Measurements from ENCODE around the gene PDSS2. TPM values are rescaled to one million over a fixed set of nuclear protein-coding genes. Genes with fewer than 3 reads are reported as not detected.
"Not testable (repeated sequence)": the region's sequence is repeated elsewhere in the genome, so short reads cannot be mapped to it uniquely, and the experiment has no call there.

Gene PDSS2
- total RNA-seq, 1 experiment from 2014 or later: 17.8 TPM

DNA sequence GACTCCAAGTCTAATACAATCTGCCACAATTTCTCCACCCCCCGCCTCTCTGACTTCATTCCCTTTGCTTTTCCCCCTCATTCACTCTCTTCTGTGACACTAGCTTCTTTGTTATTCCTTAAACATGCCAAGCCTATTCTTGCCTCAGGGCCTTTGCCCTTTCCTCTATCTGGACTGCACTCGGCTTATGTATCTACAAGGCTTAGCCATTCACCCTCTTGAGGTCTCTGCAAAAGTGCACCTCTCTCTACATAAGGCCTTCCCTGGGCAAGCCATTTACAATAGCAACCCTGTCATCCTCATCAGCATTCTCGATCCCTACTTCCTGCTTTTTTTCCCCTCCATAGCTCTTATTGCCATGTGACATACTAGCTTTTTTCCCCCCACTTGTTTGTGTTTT is 168.9 kb downstream of the PDSS2 start:
- intact Hi-C loops (cut with micrococcal nuclease; ENCODE audit: unreplicated experiment): no loop called here
- H3K79me2 ChIP-seq (ENCODE audit: low read depth): no peaks in the 10 kb centered on the region
- DNase-seq: peak in 1 of 2 experiments; percentile 51
- H3K9me3 ChIP-seq (ENCODE audit: insufficient read depth, low read depth): no peaks in the 10 kb centered on the region
- BruUV-seq (replicated peaks): no TSS peak
- CTCF ChIA-PET: interaction anchor here (0.5 to 0.6 kb wide), 2 partner anchors 13 to 1061 kb away, joined by 4 to 7 read pairs; no protein-coding TSS in a partner anchor
- no peak for TF ChIP-seq EZH2 (IDR thresholded peaks at IDR 0.05; ENCODE audit: low read depth)
- TF ChIP-seq, protein P1, sequence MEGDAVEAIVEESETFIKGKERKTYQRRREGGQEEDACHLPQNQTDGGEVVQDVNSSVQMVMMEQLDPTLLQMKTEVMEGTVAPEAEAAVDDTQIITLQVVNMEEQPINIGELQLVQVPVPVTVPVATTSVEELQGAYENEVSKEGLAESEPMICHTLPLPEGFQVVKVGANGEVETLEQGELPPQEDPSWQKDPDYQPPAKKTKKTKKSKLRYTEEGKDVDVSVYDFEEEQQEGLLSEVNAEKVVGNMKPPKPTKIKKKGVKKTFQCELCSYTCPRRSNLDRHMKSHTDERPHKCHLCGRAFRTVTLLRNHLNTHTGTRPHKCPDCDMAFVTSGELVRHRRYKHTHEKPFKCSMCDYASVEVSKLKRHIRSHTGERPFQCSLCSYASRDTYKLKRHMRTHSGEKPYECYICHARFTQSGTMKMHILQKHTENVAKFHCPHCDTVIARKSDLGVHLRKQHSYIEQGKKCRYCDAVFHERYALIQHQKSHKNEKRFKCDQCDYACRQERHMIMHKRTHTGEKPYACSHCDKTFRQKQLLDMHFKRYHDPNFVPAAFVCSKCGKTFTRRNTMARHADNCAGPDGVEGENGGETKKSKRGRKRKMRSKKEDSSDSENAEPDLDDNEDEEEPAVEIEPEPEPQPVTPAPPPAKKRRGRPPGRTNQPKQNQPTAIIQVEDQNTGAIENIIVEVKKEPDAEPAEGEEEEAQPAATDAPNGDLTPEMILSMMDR (conservative IDR thresholded peaks at IDR 0.05): no peak
- no peaks in the 10 kb centered on the region for H3K9me2 ChIP-seq (ENCODE audit: insufficient read depth)
- H2AFZ ChIP-seq: no peak overlapping the region
- no peak overlapping the region for H3K27ac ChIP-seq
- H3K27me3 ChIP-seq (ENCODE audit: insufficient read depth, low read depth): no peaks in the 10 kb centered on the region
- no peaks in the 10 kb centered on the region for H4K20me1 ChIP-seq (ENCODE audit: insufficient read depth)
- no peaks in the 10 kb centered on the region for H3K36me3 ChIP-seq (ENCODE audit: low read depth)
- no peaks in the 10 kb centered on the region for H3F3A ChIP-seq (ENCODE audit: insufficient read depth, low read depth)
- no peak overlapping the region for H3K4me3 ChIP-seq
- POLR2A ChIA-PET (ENCODE audit: unreplicated experiment): interaction anchor here (0.5 kb wide), 1 partner anchor 1676 kb away, joined by 3 read pairs; no protein-coding TSS in a partner anchor
- H3K4me1 ChIP-seq (replicated peaks; ENCODE audit: insufficient read depth): peaks cover 9% of the 10 kb centered on the region
- no peak overlapping the region; the same call in 1 of the 2 replicates for H3K4me2 ChIP-seq

DNA sequence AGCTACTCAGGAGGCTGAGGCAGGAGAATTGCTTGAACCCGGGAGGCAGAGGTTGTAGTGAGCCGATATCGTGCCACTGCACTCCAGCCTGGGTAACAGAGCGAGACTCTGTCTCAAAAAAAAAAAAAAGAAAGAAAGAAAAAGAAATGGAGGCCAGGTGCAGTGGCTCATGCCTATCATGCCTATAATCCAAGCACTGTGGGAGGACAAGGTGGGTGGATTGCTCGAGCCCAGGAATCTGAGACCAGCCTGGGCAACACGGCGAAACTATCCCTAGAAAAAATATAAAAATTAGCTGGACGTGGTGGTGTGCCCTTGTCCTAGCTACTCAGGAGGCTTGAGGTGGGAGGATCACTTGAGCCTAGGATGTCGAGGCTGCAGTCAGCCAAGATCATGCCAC is 170.1 kb downstream of the PDSS2 start:
- H3K4me2 ChIP-seq; POLR2A ChIA-PET (ENCODE audit: unreplicated experiment); H3K9me2 ChIP-seq (ENCODE audit: insufficient read depth); H3K79me2 ChIP-seq (ENCODE audit: low read depth); H3K4me1 ChIP-seq (replicated peaks; ENCODE audit: insufficient read depth); H2AFZ ChIP-seq; H3K9me3 ChIP-seq (ENCODE audit: insufficient read depth, low read depth); H4K20me1 ChIP-seq (ENCODE audit: insufficient read depth); CTCF ChIA-PET; H3F3A ChIP-seq (ENCODE audit: insufficient read depth, low read depth); H3K4me3 ChIP-seq; intact Hi-C loops (cut with micrococcal nuclease; ENCODE audit: unreplicated experiment); H3K27me3 ChIP-seq (ENCODE audit: insufficient read depth, low read depth); DNase-seq; H3K27ac ChIP-seq; H3K36me3 ChIP-seq (ENCODE audit: low read depth); BruUV-seq (replicated peaks): not testable (repeated sequence)

DNA sequence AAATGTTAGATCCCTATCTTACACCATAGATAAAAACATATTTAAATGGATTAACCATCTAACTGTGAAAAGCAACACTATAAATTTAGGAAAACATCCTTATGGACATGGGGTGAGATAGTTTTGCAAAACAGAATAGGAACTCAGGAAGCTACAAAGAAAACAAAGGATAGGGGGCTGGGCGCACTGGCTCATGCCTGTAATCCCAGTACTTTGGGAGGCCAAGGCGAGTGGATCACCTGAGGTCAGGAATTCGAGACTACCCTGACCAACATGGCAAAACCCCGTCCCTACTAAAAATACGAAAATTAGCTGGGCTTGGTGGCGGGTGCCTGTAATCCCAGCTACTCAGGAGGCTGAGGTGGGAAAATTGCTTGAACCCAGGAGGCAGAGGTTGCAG is 173.7 kb downstream of the PDSS2 start:
- POLR2A ChIA-PET (ENCODE audit: unreplicated experiment); CTCF ChIA-PET; H3F3A ChIP-seq (ENCODE audit: insufficient read depth, low read depth); DNase-seq; H3K4me3 ChIP-seq; H3K79me2 ChIP-seq (ENCODE audit: low read depth); H3K36me3 ChIP-seq (ENCODE audit: low read depth); H3K27ac ChIP-seq; H3K4me2 ChIP-seq; H4K20me1 ChIP-seq (ENCODE audit: insufficient read depth); BruUV-seq (replicated peaks); H3K27me3 ChIP-seq (ENCODE audit: insufficient read depth, low read depth); H3K4me1 ChIP-seq (replicated peaks; ENCODE audit: insufficient read depth); H3K9me2 ChIP-seq (ENCODE audit: insufficient read depth); H2AFZ ChIP-seq; H3K9me3 ChIP-seq (ENCODE audit: insufficient read depth, low read depth); intact Hi-C loops (cut with micrococcal nuclease; ENCODE audit: unreplicated experiment): not testable (repeated sequence)

DNA sequence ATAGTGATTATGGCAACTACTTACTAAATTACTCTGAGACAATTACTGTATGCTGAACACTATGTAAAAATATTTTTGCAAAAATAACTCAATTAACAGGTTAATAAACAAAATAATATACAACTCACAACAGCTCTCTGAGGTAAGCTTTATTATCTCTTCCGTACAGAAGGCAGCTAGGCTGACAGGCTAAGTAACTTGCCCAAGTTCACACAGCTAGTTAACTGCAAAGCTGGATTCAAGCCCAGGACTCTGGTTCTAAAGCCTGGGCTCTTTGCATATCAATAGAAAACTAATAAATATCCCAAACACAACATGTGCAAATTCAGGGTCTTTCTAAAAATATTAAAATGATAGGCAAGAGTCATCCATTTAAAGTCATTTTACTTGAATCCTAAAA is 174.6 kb downstream of the PDSS2 start:
- Histone ChIP-seq H4K20me1 (ENCODE audit: insufficient read depth) (no peaks in the 10 kb centered on the region), H3K36me3 (ENCODE audit: low read depth) (no peaks in the 10 kb centered on the region), H3K9me3 (ENCODE audit: insufficient read depth, low read depth) (no peaks in the 10 kb centered on the region), H3K9me2 (ENCODE audit: insufficient read depth) (no peaks in the 10 kb centered on the region), H2AFZ (no peak overlapping the region), H3K27me3 (ENCODE audit: insufficient read depth, low read depth) (no peaks in the 10 kb centered on the region), H3K4me1 (replicated peaks; ENCODE audit: insufficient read depth) (no peaks in the 10 kb centered on the region), H3K79me2 (ENCODE audit: low read depth) (no peaks in the 10 kb centered on the region), H3F3A (ENCODE audit: insufficient read depth, low read depth) (no peaks in the 10 kb centered on the region; the same call in 1 of the 2 replicates), H3K27ac (no peak overlapping the region), H3K4me2 (no peak overlapping the region), H3K4me3 (no peak overlapping the region)
- CTCF ChIA-PET: no interaction called here
- BruUV-seq (replicated peaks): no TSS peak
- TF ChIP-seq, protein P1 (conservative IDR thresholded peaks at IDR 0.05): no peak
- TF ChIP-seq EZH2 (IDR thresholded peaks at IDR 0.05; ENCODE audit: low read depth): no peak
- DNase-seq: no peak
- POLR2A ChIA-PET (ENCODE audit: unreplicated experiment): no interaction called here
- intact Hi-C loops (cut with micrococcal nuclease; ENCODE audit: unreplicated experiment): no loop called here
